Adrenal gland (tissue), 5 donors: Measurements from ENCODE around the gene ZNF827.

Source experiments
- POLR2A ChIP-seq, 2 donors: fragments of 450-650 bp; IDR thresholded peaks; one replicate each; pipeline ENCODE4 v1.6.1; 2017; ENCODE audit warnings: antibody characterized with exemption in 2 of 2, mild to moderate bottlenecking in 2 of 2, moderate library complexity in 1 of 2
- TF ChIP-seq, protein P1 (sequence below), 6 experiments: fragments of 450-650 bp in 4 of 6; fragments of 200-600 bp in 2 of 6; sonication (generic) in 1 of 6; IDR thresholded peaks; 1 replicate in 5 of 6; 2 replicates in 1 of 6; pipeline versions ENCODE4 v1.5.1 to v1.8.0; 2016 to 2021; ENCODE audit warnings: antibody characterized with exemption in 6 of 6, mild to moderate bottlenecking in 2 of 6, moderate library complexity in 1 of 6
- donor health status: DM: no; HTN: no; CAD: no.

GRCh38 chr4:145891958-145892357 lies 46.7 kb downstream of the ZNF827 start:
- TF ChIP-seq, protein P1, sequence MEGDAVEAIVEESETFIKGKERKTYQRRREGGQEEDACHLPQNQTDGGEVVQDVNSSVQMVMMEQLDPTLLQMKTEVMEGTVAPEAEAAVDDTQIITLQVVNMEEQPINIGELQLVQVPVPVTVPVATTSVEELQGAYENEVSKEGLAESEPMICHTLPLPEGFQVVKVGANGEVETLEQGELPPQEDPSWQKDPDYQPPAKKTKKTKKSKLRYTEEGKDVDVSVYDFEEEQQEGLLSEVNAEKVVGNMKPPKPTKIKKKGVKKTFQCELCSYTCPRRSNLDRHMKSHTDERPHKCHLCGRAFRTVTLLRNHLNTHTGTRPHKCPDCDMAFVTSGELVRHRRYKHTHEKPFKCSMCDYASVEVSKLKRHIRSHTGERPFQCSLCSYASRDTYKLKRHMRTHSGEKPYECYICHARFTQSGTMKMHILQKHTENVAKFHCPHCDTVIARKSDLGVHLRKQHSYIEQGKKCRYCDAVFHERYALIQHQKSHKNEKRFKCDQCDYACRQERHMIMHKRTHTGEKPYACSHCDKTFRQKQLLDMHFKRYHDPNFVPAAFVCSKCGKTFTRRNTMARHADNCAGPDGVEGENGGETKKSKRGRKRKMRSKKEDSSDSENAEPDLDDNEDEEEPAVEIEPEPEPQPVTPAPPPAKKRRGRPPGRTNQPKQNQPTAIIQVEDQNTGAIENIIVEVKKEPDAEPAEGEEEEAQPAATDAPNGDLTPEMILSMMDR (IDR thresholded peaks at IDR 0.05) = no peak
- TF ChIP-seq POLR2A (IDR thresholded peaks at IDR 0.05) = no peak
